IPS-15b (cell line): ENCODE data around the gene IMPDH1.

Experiments used
- H3K27me3 ChIP-seq: one replicate; pipeline ENCODE4 v1.6.1; 2013; ENCODE audit warnings: low read length; ENCODE audit not compliant: control insufficient read depth, insufficient read depth
- H3K36me3 ChIP-seq: one replicate; pipeline ENCODE4 v1.6.1; 2013; ENCODE audit warnings: low read length; ENCODE audit not compliant: control insufficient read depth, insufficient read depth
- H3K4me1 ChIP-seq: one replicate; pipeline ENCODE4 v1.6.1; 2013; ENCODE audit warnings: mild to moderate bottlenecking, low read length; ENCODE audit not compliant: control insufficient read depth, insufficient read depth
- H3K4me3 ChIP-seq: one replicate; pipeline ENCODE4 v1.5.1; 2013; ENCODE audit warnings: low read depth, low read length
- H3K9ac ChIP-seq: one replicate; pipeline ENCODE4 v1.6.1; 2013; ENCODE audit warnings: low read depth, mild to moderate bottlenecking, low read length
- H3K9me3 ChIP-seq: one replicate; pipeline ENCODE4 v1.6.1; 2013; ENCODE audit warnings: mild to moderate bottlenecking, low read length; ENCODE audit not compliant: control insufficient read depth, insufficient read depth

The IMPDH1 gene

GRCh38 chr7:128430207-128430606, 20.4 kb upstream of the IMPDH1 start:
- Histone ChIP-seq H3K36me3 (no peaks in the 10 kb centered on the region), H3K9me3 (no peaks in the 10 kb centered on the region), H3K4me1 (peaks cover 16% of the 10 kb centered on the region), H3K27me3 (no peaks in the 10 kb centered on the region), H3K9ac (no peak overlapping the region), H3K4me3 (no peak overlapping the region)

GRCh38 chr7:128427289-128427891, 17.6 kb upstream of the IMPDH1 start:
- no peaks in the 10 kb centered on the region for H3K9me3 ChIP-seq
- no peak overlapping the region for H3K4me3 ChIP-seq
- H3K4me1 ChIP-seq = peaks cover 11% of the 10 kb centered on the region

GRCh38 chr7:128425850-128426249, 16.1 kb upstream of the IMPDH1 start:
- peaks cover 7% of the 10 kb centered on the region for H3K27me3 ChIP-seq
- peaks cover 6% of the 10 kb centered on the region for H3K4me1 ChIP-seq
- no peak overlapping the region for H3K4me3 ChIP-seq
- H3K9ac ChIP-seq = no peak overlapping the region
- no peaks in the 10 kb centered on the region for H3K9me3 ChIP-seq
- H3K36me3 ChIP-seq = no peaks in the 10 kb centered on the region

More at GRCh38 chr7:128427289-128427891, 17.6 kb upstream of the IMPDH1 start:
- H3K36me3 ChIP-seq = no peaks in the 10 kb centered on the region
- peaks cover 7% of the 10 kb centered on the region for H3K27me3 ChIP-seq
- H3K9ac ChIP-seq = no peak overlapping the region

- Histone ChIP-seq H3K9ac (no peak overlapping the region), H3K4me3 (no peak overlapping the region), H3K4me1 (no peaks in the 10 kb centered on the region), H3K36me3 (no peaks in the 10 kb centered on the region), H3K27me3 (peaks cover 12% of the 10 kb centered on the region), H3K9me3 (no peaks in the 10 kb centered on the region)
Measured at GRCh38 chr7:128424686-128425275, 15.0 kb upstream of the IMPDH1 start.

- Histone ChIP-seq H3K4me3 (no peak overlapping the region), H3K27me3 (peaks cover 25% of the 10 kb centered on the region), H3K4me1 (no peaks in the 10 kb centered on the region), H3K36me3 (no peaks in the 10 kb centered on the region), H3K9me3 (no peaks in the 10 kb centered on the region), H3K9ac (no peak overlapping the region)
Measured at GRCh38 chr7:128422842-128423241, 13.1 kb upstream of the IMPDH1 start.

GRCh38 chr7:128422037-128422436, 12.3 kb upstream of the IMPDH1 start:
- H3K36me3 ChIP-seq = no peaks in the 10 kb centered on the region
- H3K4me1 ChIP-seq = no peaks in the 10 kb centered on the region
- H3K4me3 ChIP-seq = no peak overlapping the region
- no peaks in the 10 kb centered on the region for H3K9me3 ChIP-seq
- H3K9ac ChIP-seq = no peak overlapping the region
- H3K27me3 ChIP-seq = peaks cover 29% of the 10 kb centered on the region

GRCh38 chr7:128421384-128421783, 11.6 kb upstream of the IMPDH1 start:
- H3K9me3 ChIP-seq = no peaks in the 10 kb centered on the region
- no peaks in the 10 kb centered on the region for H3K4me1 ChIP-seq
- H3K36me3 ChIP-seq = no peaks in the 10 kb centered on the region
- H3K4me3 ChIP-seq = no peak overlapping the region
- peaks cover 36% of the 10 kb centered on the region for H3K27me3 ChIP-seq
- H3K9ac ChIP-seq = no peak overlapping the region

- Histone ChIP-seq H3K27me3 (peaks cover 37% of the 10 kb centered on the region), H3K4me3 (no peak overlapping the region), H3K4me1 (no peaks in the 10 kb centered on the region), H3K9me3 (no peaks in the 10 kb centered on the region), H3K9ac (no peak overlapping the region), H3K36me3 (no peaks in the 10 kb centered on the region)
Measured at GRCh38 chr7:128420773-128421172, 11.0 kb upstream of the IMPDH1 start.

- Histone ChIP-seq H3K9me3 (no peaks in the 10 kb centered on the region), H3K4me3 (no peak overlapping the region), H3K4me1 (no peaks in the 10 kb centered on the region), H3K27me3 (peaks cover 42% of the 10 kb centered on the region), H3K36me3 (no peaks in the 10 kb centered on the region), H3K9ac (no peak overlapping the region)
Measured at GRCh38 chr7:128419257-128419656, 9.5 kb upstream of the IMPDH1 start.

GRCh38 chr7:128417071-128417470, 7.3 kb upstream of the IMPDH1 start:
- H3K9me3 ChIP-seq = no peaks in the 10 kb centered on the region
- no peaks in the 10 kb centered on the region for H3K4me1 ChIP-seq
- H3K9ac ChIP-seq = no peak overlapping the region
- H3K4me3 ChIP-seq = no peak overlapping the region
- peaks cover 58% of the 10 kb centered on the region for H3K27me3 ChIP-seq
- H3K36me3 ChIP-seq = no peaks in the 10 kb centered on the region

GRCh38 chr7:128415217-128415785, 5.5 kb upstream of the IMPDH1 start:
- H3K4me3 ChIP-seq = no peak overlapping the region
- H3K27me3 ChIP-seq = peaks cover 72% of the 10 kb centered on the region
- H3K4me1 ChIP-seq = no peaks in the 10 kb centered on the region
- H3K36me3 ChIP-seq = no peaks in the 10 kb centered on the region
- H3K9ac ChIP-seq = no peak overlapping the region
- H3K9me3 ChIP-seq = no peaks in the 10 kb centered on the region

- H3K4me1 ChIP-seq = peaks cover 13% of the 10 kb centered on the region
- peak overlapping the region; percentile 61 for H3K9ac ChIP-seq
- peaks cover 79% of the 10 kb centered on the region for H3K27me3 ChIP-seq
- no peaks in the 10 kb centered on the region for H3K9me3 ChIP-seq
- H3K36me3 ChIP-seq = no peaks in the 10 kb centered on the region
- peak overlapping the region; percentile 80 for H3K4me3 ChIP-seq
Measured at GRCh38 chr7:128410451-128410753, 620 bp upstream of the IMPDH1 start.
